Lower leg skin (tissue), 3 donors: Measurements from ENCODE around the gene TLK2.

Experiments
- CTCF ChIP-seq, 3 donors: fragments of 450-650 bp; IDR thresholded peaks; one replicate each; pipeline ENCODE4 v1.5.1; 2016; ENCODE audit warnings: antibody characterized with exemption in 3 of 3, mild to moderate bottlenecking in 3 of 3, moderate library complexity in 2 of 3
- POLR2A ChIP-seq, 2 donors: fragments of 450-650 bp; IDR thresholded peaks; one replicate each; pipeline ENCODE4 v1.6.1; 2016 to 2017; ENCODE audit warnings: antibody characterized with exemption in 2 of 2, mild to moderate bottlenecking in 1 of 2, moderate library complexity in 1 of 2

GRCh38 chr17:62611728-62612127, 133.1 kb downstream of the TLK2 start:
- no peak for TF ChIP-seq CTCF (IDR thresholded peaks at IDR 0.05)
- no peak for TF ChIP-seq POLR2A (IDR thresholded peaks at IDR 0.05)
